Left colon (tissue), 2 donors: ENCODE measurements around the gene DPY30. TPM values are rescaled to one million over a fixed set of nuclear protein-coding genes. Genes with fewer than 3 reads are reported as not detected.
A peak's percentile ranks its signal among the peaks of the same experiment; 100 is the strongest.

Experiments used
- ATAC-seq: fragments of 200-7000 bp; cut with Tn5 transposase; one replicate; pipeline ENCODE4 v1.9.1; 2020; ENCODE audit warnings: mild to moderate bottlenecking, moderate library complexity
- DNase-seq, 2 donors: peaks; one replicate each; pipeline ENCODE4 v3.0.0-alpha.2; 2020
- intact Hi-C, 2 donors: fragments of 100-400 bp; cut with DNase I in 1 of 2; cut with micrococcal nuclease in 1 of 2; formaldehyde crosslinking; loops; one replicate each; pipeline versions ENCODE4 v1.11.2 to v1.14.0; 2022; cut with DNase I, micrococcal nuclease
- total RNA-seq, 2 donors: library from RNA; stranded (reverse); fragmentation: NEBNext Ultra II Directional; extraction: Animal tissue kit (Norgen Biotek cat#: 25700); gene quantifications; one replicate each; pipeline ENCODE4 v1.2.1, GENCODE V29; 2021
- donor health status: DM: no; HTN: no; CAD: no.
- donor health status: DM: yes; HTN: yes; CAD: no.

DPY30 gene
- total RNA-seq, 2 donors from 2014 or later = 40.5 to 50.8 TPM

- DNase-seq = no peak
- intact Hi-C loops = no loop called here
- no peak for ATAC-seq
These were observed 52.7 kb downstream of the DPY30 start for GRCh38 chr2:31986906-31987305.

GRCh38 chr2:31983762-31984467 lies 55.7 kb downstream of the DPY30 start:
- intact Hi-C loops = no loop called here
- DNase-seq (no peak), ATAC-seq (no peak)

GRCh38 chr2:31980674-31981356 lies 58.8 kb downstream of the DPY30 start:
- no peak for DNase-seq
- intact Hi-C loops = no loop called here
- peak; percentile 79 for ATAC-seq

GRCh38 chr2:31979956-31980355 lies 59.6 kb downstream of the DPY30 start:
- ATAC-seq (no peak), DNase-seq (no peak)
- intact Hi-C loops = no loop called here

GRCh38 chr2:31979018-31979417 lies 60.6 kb downstream of the DPY30 start:
- ATAC-seq (no peak), DNase-seq (no peak)
- intact Hi-C loops = no loop called here

GRCh38 chr2:31978436-31978835 lies 61.2 kb downstream of the DPY30 start:
- intact Hi-C loops = no loop called here
- DNase-seq = no peak
- ATAC-seq = no peak

Other genes with a start within 250 kb of the DPY30 start
- gene MEMO1, start 28.8 kb downstream of the DPY30 start, total RNA-seq = 10 to 100 TPM; 28.2 to 29.1 TPM
- gene SPAST, start 23.8 kb upstream of the DPY30 start, total RNA-seq = 10 to 100 TPM; 18.6 TPM
- 10 to 100 TPM; 18.4 to 20.8 TPM for gene SLC30A6, start 126.1 kb upstream of the DPY30 start, total RNA-seq
- gene NLRC4, start 225.1 kb upstream of the DPY30 start, total RNA-seq = under 1 TPM; 0.79 to 0.84 TPM
- 10 to 100 TPM; 51.6 to 63.5 TPM for gene YIPF4, start 238.1 kb upstream of the DPY30 start, total RNA-seq